ENCODE data around the gene TMCO1.
"Not testable (repeated sequence)": the region's sequence is repeated elsewhere in the genome, so short reads cannot be mapped to it uniquely, and the experiment has no call there.

TMCO1 gene

GRCh38 chr1:165747632-165748447 lies 20.8 kb downstream of the TMCO1 start:
- no peak for DNase-seq (ENCODE audit: low read depth in 2 of 2)

- not testable (repeated sequence) for DNase-seq (ENCODE audit: low read depth in 2 of 2)
Measured at GRCh38 chr1:165744913-165745312, 23.8 kb downstream of the TMCO1 start.

GRCh38 chr1:165742194-165742593 lies 26.5 kb downstream of the TMCO1 start:
- no peak for DNase-seq (ENCODE audit: low read depth in 2 of 2)

- DNase-seq (ENCODE audit: low read depth in 2 of 2) = no peak
Measured at GRCh38 chr1:165738794-165739193, 29.9 kb downstream of the TMCO1 start.

- no peak for DNase-seq (ENCODE audit: low read depth in 2 of 2)
Measured at GRCh38 chr1:165737196-165737595, 31.5 kb downstream of the TMCO1 start.

- DNase-seq (ENCODE audit: low read depth in 2 of 2) = no peak
Measured at GRCh38 chr1:165734906-165735305, 33.8 kb downstream of the TMCO1 start.

GRCh38 chr1:165726841-165727240 lies 41.8 kb downstream of the TMCO1 start:
- DNase-seq (ENCODE audit: low read depth in 2 of 2) = no peak

GRCh38 chr1:165726169-165726568 lies 42.5 kb downstream of the TMCO1 start:
- no peak for DNase-seq (ENCODE audit: low read depth in 2 of 2)

- DNase-seq (ENCODE audit: low read depth in 2 of 2) = no peak
Measured at GRCh38 chr1:165717918-165718515, 50.7 kb downstream of the TMCO1 start.

GRCh38 chr1:165716265-165717051 lies 52.2 kb downstream of the TMCO1 start:
- DNase-seq (ENCODE audit: low read depth in 2 of 2) = not testable (repeated sequence)

GRCh38 chr1:165712764-165713163 lies 55.9 kb downstream of the TMCO1 start:
- DNase-seq (ENCODE audit: low read depth in 2 of 2) = no peak

GRCh38 chr1:165707984-165708706 lies 60.5 kb downstream of the TMCO1 start:
- DNase-seq (ENCODE audit: low read depth in 2 of 2) = no peak

GRCh38 chr1:165703648-165704047 lies 65.0 kb downstream of the TMCO1 start:
- DNase-seq (ENCODE audit: low read depth in 2 of 2) = no peak

- DNase-seq (ENCODE audit: low read depth in 2 of 2) = not testable (repeated sequence)
Measured at GRCh38 chr1:165701922-165702321, 66.7 kb downstream of the TMCO1 start.

- DNase-seq (ENCODE audit: low read depth in 2 of 2) = no peak
Measured at GRCh38 chr1:165699577-165699976, 69.1 kb downstream of the TMCO1 start.

GRCh38 chr1:165698761-165699052 lies 70.0 kb downstream of the TMCO1 start:
- DNase-seq (ENCODE audit: low read depth in 2 of 2) = no peak

GRCh38 chr1:165697881-165698760 lies 70.5 kb downstream of the TMCO1 start, which contains the start of gene ALDH9A1:
Gene ALDH9A1 (minus strand): TSS chr1:165698562. CDS start chr1:165698558, 4 bp downstream.
- DNase-seq (ENCODE audit: low read depth in 2 of 2) = peak; percentile 81 to 88

GRCh38 chr1:165697491-165697880 lies 71.2 kb downstream of the TMCO1 start:
- DNase-seq (ENCODE audit: low read depth in 2 of 2) = no peak

GRCh38 chr1:165696625-165697100 lies 72.0 kb downstream of the TMCO1 start:
- DNase-seq (ENCODE audit: low read depth in 2 of 2) = no peak

- no peak for DNase-seq (ENCODE audit: low read depth in 2 of 2)
Measured at GRCh38 chr1:165695031-165695430, 73.6 kb downstream of the TMCO1 start.

GRCh38 chr1:165688046-165688445 lies 80.6 kb downstream of the TMCO1 start:
- no peak for DNase-seq (ENCODE audit: low read depth in 2 of 2)

Data from stimulated activated CD8-positive, alpha-beta memory T cell treated with anti-CD3 and anti-CD28 coated beads, Interleukin-15, amount 100 ng/mL, for 48 hours (primary cell).